Measurements from ENCODE around the gene MKRN2.

GRCh38 chr3:12559520-12559919 lies 2.6 kb downstream of the MKRN2 start:
- TF ChIP-seq, protein P1, sequence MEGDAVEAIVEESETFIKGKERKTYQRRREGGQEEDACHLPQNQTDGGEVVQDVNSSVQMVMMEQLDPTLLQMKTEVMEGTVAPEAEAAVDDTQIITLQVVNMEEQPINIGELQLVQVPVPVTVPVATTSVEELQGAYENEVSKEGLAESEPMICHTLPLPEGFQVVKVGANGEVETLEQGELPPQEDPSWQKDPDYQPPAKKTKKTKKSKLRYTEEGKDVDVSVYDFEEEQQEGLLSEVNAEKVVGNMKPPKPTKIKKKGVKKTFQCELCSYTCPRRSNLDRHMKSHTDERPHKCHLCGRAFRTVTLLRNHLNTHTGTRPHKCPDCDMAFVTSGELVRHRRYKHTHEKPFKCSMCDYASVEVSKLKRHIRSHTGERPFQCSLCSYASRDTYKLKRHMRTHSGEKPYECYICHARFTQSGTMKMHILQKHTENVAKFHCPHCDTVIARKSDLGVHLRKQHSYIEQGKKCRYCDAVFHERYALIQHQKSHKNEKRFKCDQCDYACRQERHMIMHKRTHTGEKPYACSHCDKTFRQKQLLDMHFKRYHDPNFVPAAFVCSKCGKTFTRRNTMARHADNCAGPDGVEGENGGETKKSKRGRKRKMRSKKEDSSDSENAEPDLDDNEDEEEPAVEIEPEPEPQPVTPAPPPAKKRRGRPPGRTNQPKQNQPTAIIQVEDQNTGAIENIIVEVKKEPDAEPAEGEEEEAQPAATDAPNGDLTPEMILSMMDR (conservative IDR thresholded peaks at IDR 0.05 in 1 of 2, IDR thresholded peaks at IDR 0.05 in 1 of 2; ENCODE audit: extremely low read depth in 1 of 2, insufficient read depth in 1 of 2, low read depth in 1 of 2, low read length in 2 of 2), result no peak
- TF ChIP-seq EZH2 (IDR thresholded peaks at IDR 0.05; ENCODE audit: borderline replicate concordance, low read length), result no peak
